IMR-90 (cell line): ENCODE data around the gene PRR36. TPM values are rescaled to one million over a fixed set of nuclear protein-coding genes. Genes with fewer than 3 reads are reported as not detected.

Source experiments
- ATAC-seq: fragments of 200-7000 bp; cut with Tn5 transposase; 2 replicates; pipeline ENCODE4 v1.9.1; 2020; ENCODE audit warnings: low read depth, mild to moderate bottlenecking, moderate library complexity
- BruUV-seq: library from RNA; stranded (reverse); fragments of 400-500 nt; replicated peaks from 2 replicates; lab custom pipeline; 2021; lab: Mats Ljungman, UMichigan
- CTCF ChIA-PET: fragments of 300-600 bp; formaldehyde crosslinking; extraction: SDS; loops from one replicate; lab custom pipeline; 2021; ENCODE audit warnings: antibody characterized with exemption; lab: Yijun Ruan, JAX
- POLR2A ChIA-PET: fragments of 300-600 bp; sonication (Branson Sonifier 250); formaldehyde crosslinking; loops from one replicate; lab custom pipeline; 2022; ENCODE audit warnings: antibody characterized with exemption; ENCODE audit not compliant: unreplicated experiment; lab: Charles Lee
- DNase-seq: peaks from one replicate; pipeline ENCODE4 v3.0.0; 2013
- H2AFZ ChIP-seq: replicated peaks from 2 replicates; pipeline ENCODE3; 2013; ENCODE audit warnings: low read length, mild to moderate bottlenecking; ENCODE audit not compliant: poor library complexity
- H2AK5ac ChIP-seq: 2 replicates; pipeline ENCODE4 v1.6.1; 2013; ENCODE audit warnings: low read depth, low read length, inconsistent platforms
- H2AK9ac ChIP-seq: replicated peaks from 2 replicates; pipeline ENCODE3; 2013; ENCODE audit warnings: mild to moderate bottlenecking, low read depth, low read length, moderate library complexity; ENCODE audit not compliant: poor library complexity
- H2BK120ac ChIP-seq: 2 replicates; pipeline ENCODE4 v1.6.1; 2013; ENCODE audit warnings: low read depth, low read length, inconsistent platforms
- H2BK15ac ChIP-seq: 3 replicates; pipeline ENCODE4 v1.6.1; 2013; ENCODE audit warnings: low read depth, low read length, inconsistent platforms
- H2BK20ac ChIP-seq: 2 replicates; pipeline ENCODE4 v1.6.1; 2013; ENCODE audit warnings: low read depth, mild to moderate bottlenecking, inconsistent platforms, low read length, moderate library complexity
- H2BK5ac ChIP-seq: 2 replicates; pipeline ENCODE4 v1.6.1; 2013; ENCODE audit warnings: mild to moderate bottlenecking, low read depth, low read length, inconsistent platforms; ENCODE audit not compliant: poor library complexity, severe bottlenecking
- H3K14ac ChIP-seq: replicated peaks from 2 replicates; pipeline ENCODE4 v1.6.1; 2013; ENCODE audit warnings: low read depth, low read length, inconsistent platforms
- H3K18ac ChIP-seq: 2 replicates; pipeline ENCODE4 v1.6.1; 2013; ENCODE audit warnings: low read depth, low read length, control low read depth
- H3K23ac ChIP-seq: 2 replicates; pipeline ENCODE4 v1.6.1; 2013; ENCODE audit warnings: low read depth, low read length, inconsistent platforms
- H3K27ac ChIP-seq: 2 replicates; pipeline ENCODE4 v1.5.1; 2013; ENCODE audit warnings: mild to moderate bottlenecking, control low read depth, low read length; ENCODE audit not compliant: insufficient read depth
- H3K27me3 ChIP-seq: 2 replicates; pipeline ENCODE4 v1.6.1; 2013; ENCODE audit warnings: low read length; ENCODE audit not compliant: control insufficient read depth, insufficient read depth
- H3K36me3 ChIP-seq: 2 replicates; pipeline ENCODE4 v1.6.1; 2013; ENCODE audit warnings: low read length, mixed read lengths; ENCODE audit not compliant: control insufficient read depth, insufficient read depth
- H3K4ac ChIP-seq: 2 replicates; pipeline ENCODE4 v1.6.1; 2013; ENCODE audit warnings: low read depth, low read length, inconsistent platforms
- H3K4me1 ChIP-seq: 2 replicates; pipeline ENCODE4 v1.6.1; 2013; ENCODE audit warnings: low read length, mixed read lengths; ENCODE audit not compliant: control insufficient read depth, insufficient read depth
- H3K4me2 ChIP-seq: 2 replicates; pipeline ENCODE4 v1.6.1; 2013; ENCODE audit warnings: low read depth, mild to moderate bottlenecking, control low read depth, low read length, moderate library complexity
- H3K4me3 ChIP-seq: 2 replicates; pipeline ENCODE4 v1.5.1; 2013; ENCODE audit warnings: low read depth, mild to moderate bottlenecking, control low read depth, low read length, moderate library complexity; ENCODE audit not compliant: insufficient read depth
- H3K56ac ChIP-seq: 2 replicates; pipeline ENCODE4 v1.6.1; 2013; ENCODE audit warnings: low read length, inconsistent platforms; ENCODE audit not compliant: insufficient read depth; ENCODE audit errors: extremely low read depth
- H3K79me1 ChIP-seq, 2 experiments: 2 replicates each; pipeline ENCODE4 v1.6.1; 2013; ENCODE audit warnings: low read length in 2 of 2, inconsistent platforms in 1 of 2, low read depth in 1 of 2
- H3K9ac ChIP-seq: 2 replicates; pipeline ENCODE4 v1.6.1; 2013; ENCODE audit warnings: low read depth, low read length, control low read depth
- H3K9me1 ChIP-seq: 2 replicates; pipeline ENCODE4 v1.6.1; 2013; ENCODE audit warnings: low read length, inconsistent platforms; ENCODE audit not compliant: insufficient read depth
- H3K9me3 ChIP-seq: 2 replicates; pipeline ENCODE4 v1.6.1; 2013; ENCODE audit warnings: low read length; ENCODE audit not compliant: control insufficient read depth, insufficient read depth
- H4K20me1 ChIP-seq: 2 replicates; pipeline ENCODE4 v1.6.1; 2013; ENCODE audit warnings: low read length, inconsistent platforms; ENCODE audit not compliant: insufficient read depth
- H4K5ac ChIP-seq: 2 replicates; pipeline ENCODE4 v1.6.1; 2013; ENCODE audit warnings: mild to moderate bottlenecking, low read depth, low read length, control low read depth
- H4K8ac ChIP-seq, 2 experiments: 2 replicates each; pipeline ENCODE4 v1.6.1; 2013; ENCODE audit warnings: low read depth in 2 of 2, low read length in 2 of 2, control low read depth in 1 of 2, inconsistent platforms in 1 of 2
- H4K91ac ChIP-seq: 2 replicates; pipeline ENCODE4 v1.6.1; 2013; ENCODE audit warnings: low read depth, low read length, inconsistent platforms; ENCODE audit not compliant: insufficient read depth
- BHLHE40 ChIP-seq: fragments of 150-350 bp; IDR thresholded peaks from 2 replicates; pipeline ENCODE4 v1.6.1; 2016; ENCODE audit warnings: mild to moderate bottlenecking, low read depth, low read length
- CEBPB ChIP-seq: IDR thresholded peaks from 2 replicates; pipeline ENCODE4 v1.6.1; 2012; ENCODE audit warnings: low read depth, low read length, improper control_type of control experiment
- CHD1 ChIP-seq: IDR thresholded peaks from 2 replicates; pipeline ENCODE4 v1.6.1; 2012; ENCODE audit warnings: low read depth, low read length, improper control_type of control experiment
- FOS ChIP-seq: fragments of 150-350 bp; IDR thresholded peaks from 2 replicates; pipeline ENCODE4 v1.6.1; 2016; ENCODE audit warnings: low read depth, low read length
- MAFK ChIP-seq: IDR thresholded peaks from 2 replicates; pipeline ENCODE4 v1.6.1; 2012; ENCODE audit warnings: low read depth, low read length, improper control_type of control experiment
- MAZ ChIP-seq: IDR thresholded peaks from 2 replicates; pipeline ENCODE4 v1.6.1; 2012; ENCODE audit warnings: low read depth, mild to moderate bottlenecking, low read length, improper control_type of control experiment, moderate library complexity, borderline replicate concordance
- NFE2L2 ChIP-seq: fragments of 150-350 bp; IDR thresholded peaks from 2 replicates; pipeline ENCODE4 v1.6.1; 2016; ENCODE audit warnings: low read depth, mild to moderate bottlenecking, low read length
- POLR2A ChIP-seq: IDR thresholded peaks from 2 replicates; pipeline ENCODE4 v1.6.1; 2012; ENCODE audit warnings: mild to moderate bottlenecking, low read depth, low read length
- RAD21 ChIP-seq: IDR thresholded peaks from 2 replicates; pipeline ENCODE4 v1.6.1; 2012; ENCODE audit warnings: low read length, improper control_type of control experiment
- RCOR1 ChIP-seq: IDR thresholded peaks from 2 replicates; pipeline ENCODE4 v1.6.1; 2012; ENCODE audit warnings: mild to moderate bottlenecking, low read length, improper control_type of control experiment; ENCODE audit not compliant: insufficient replicate concordance
- RFX5 ChIP-seq: IDR thresholded peaks from 2 replicates; pipeline ENCODE4 v1.8.0; 2012; ENCODE audit warnings: low read depth, mild to moderate bottlenecking, low read length, moderate library complexity
- SMC3 ChIP-seq: fragments of 150-350 bp; IDR thresholded peaks from 2 replicates; pipeline ENCODE4 v1.6.1; 2016; ENCODE audit warnings: low read depth, mild to moderate bottlenecking, antibody characterized with exemption, low read length, moderate library complexity
- WGBS, 2 experiments: methylation state at CpG; one replicate each; pipeline versions ENCODE4 v1.1.5 to v1.1.7; 2013; ENCODE audit warnings: missing lambda C conversion rate in 2 of 2; ENCODE audit not compliant: insufficient read length in 1 of 2; ENCODE audit errors: extremely low coverage in 2 of 2; 5-methylcytosine and 5-hydroxymethylcytosine counted together
- dilution Hi-C: fragments of 300-500 bp; cut with HindIII; formaldehyde crosslinking; loops from one replicate; pipeline ENCODE4 v1.14.3; 2018; ENCODE audit warnings: low sequenced_read_pairs; ENCODE audit not compliant: unreplicated experiment
- in situ Hi-C: fragments of 300-500 bp; cut with MboI; formaldehyde crosslinking; loops from 3 replicates; pipeline ENCODE4 v1.14.3; 2019; ENCODE audit warnings: low sequenced_read_pairs, inconsistent platforms, mixed read lengths
- intact Hi-C: fragments of 100-400 bp; cut with micrococcal nuclease; formaldehyde crosslinking; loops from 2 replicates; pipeline ENCODE4 v1.10.0; 2022
- polyA plus RNA-seq, 3 experiments: library from polyadenylated mRNA; depleted of rRNA; stranded (reverse); fragments of >200 nt; gene quantifications; 2 replicates each; pipeline ENCODE4 v1.2.3, GENCODE V29; 2012; ENCODE audit warnings: low replicate concordance in 1 of 3
- total RNA-seq: library from RNA; depleted of rRNA; stranded (reverse); fragments of >200 nt; gene quantifications from 2 replicates; pipeline ENCODE4 v1.2.3, GENCODE V29; 2012
- TF ChIP-seq, protein P1 (sequence below): fragments of 150-350 bp; IDR thresholded peaks from 2 replicates; pipeline ENCODE4 v1.6.1; 2016; ENCODE audit warnings: low read depth, mild to moderate bottlenecking, low read length, moderate library complexity, borderline replicate concordance
- TF ChIP-seq, protein P2 (sequence below): conservative IDR thresholded peaks from 2 replicates; pipeline ENCODE4 v1.5.1; 2012; ENCODE audit warnings: mild to moderate bottlenecking, low read depth, low read length, improper control_type of control experiment
- TF ChIP-seq, protein P3 (sequence below): fragments of 150-350 bp; IDR thresholded peaks from 2 replicates; pipeline ENCODE4 v1.6.1; 2017; ENCODE audit warnings: mild to moderate bottlenecking, antibody characterized with exemption, low read length, low read depth

PRR36 gene
- total and polyA plus RNA-seq, 2 of the 4 experiments (the other 2 are of a cell fraction): 0.02 TPM; not detected in 1

DNA sequence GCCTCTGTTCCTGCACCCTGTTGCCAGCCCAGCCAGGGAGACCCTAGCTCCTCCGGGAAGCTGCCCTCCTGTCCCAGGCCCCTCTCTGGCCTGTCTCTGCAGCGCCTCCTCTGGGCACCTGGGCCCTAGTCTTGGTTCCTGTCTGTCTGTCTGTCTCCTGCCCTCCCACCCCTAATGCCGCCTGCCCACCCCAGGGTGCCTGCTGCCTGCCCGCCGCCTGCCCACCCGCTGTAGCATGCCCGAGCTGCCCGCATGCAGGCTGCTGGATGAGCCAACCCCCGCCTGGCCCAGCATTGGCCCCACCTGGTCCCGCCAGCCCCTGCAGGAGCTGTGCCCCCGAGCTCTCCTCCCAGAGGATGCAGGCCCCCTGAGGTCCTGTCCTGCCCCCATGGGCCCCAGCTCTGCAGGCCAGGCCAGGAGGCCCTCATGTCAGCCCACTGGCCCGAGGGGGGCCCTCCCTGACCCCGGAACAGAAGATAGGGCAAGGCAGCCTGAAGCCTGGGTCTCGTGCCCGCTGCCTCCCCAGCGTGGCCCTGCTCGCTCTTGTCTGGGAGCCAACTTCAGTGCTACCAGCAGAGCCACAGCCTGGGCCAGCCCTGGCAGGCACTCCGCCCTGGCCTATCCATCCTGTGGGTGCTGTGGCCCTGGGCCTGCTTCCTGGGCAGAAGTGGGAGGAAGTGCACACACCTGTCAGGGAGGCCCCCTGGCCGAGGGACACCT, 34.7 kb upstream of the PRR36 start:
- CTCF ChIA-PET: no interaction called here
- Histone ChIP-seq H3K14ac (no peak overlapping the region), H3K27me3 (no peaks in the 10 kb centered on the region), H3K4me3 (no peak overlapping the region), H3K9me3 (no peaks in the 10 kb centered on the region), H2BK20ac (no peak overlapping the region), H3K36me3 (peaks cover 34% of the 10 kb centered on the region), H3K4me2 (no peak overlapping the region), H3K56ac (no peak overlapping the region), H3K4me1 (peaks cover 6% of the 10 kb centered on the region), H2AFZ (no peak overlapping the region), H4K5ac (no peak overlapping the region), H3K18ac (no peak overlapping the region), H3K23ac (no peak overlapping the region), H2BK5ac (no peak overlapping the region), H4K8ac (no peak overlapping the region), H3K27ac (no peak overlapping the region), H3K79me1 (peaks cover 9 to 38% of the 10 kb centered on the region in 2 experiments; a peak in 3 of 4 replicates), H3K9ac (no peak overlapping the region), H4K91ac (no peak overlapping the region), H4K20me1 (peaks cover 50% of the 10 kb centered on the region), H3K4ac (no peak overlapping the region), H2BK120ac (no peak overlapping the region), H2BK15ac (no peak overlapping the region), H3K9me1 (peaks cover 4% of the 10 kb centered on the region; the same call in 1 of the 2 replicates), H2AK9ac (no peak overlapping the region), H2AK5ac (no peak overlapping the region)
- intact Hi-C loops (no loop called here), in situ Hi-C loops (no loop called here), dilution Hi-C loops (no loop called here)
- 96% methylated on average over 7 of the region's 19 CpGs; no CpG with 5 or more reads in 1 of the 2 experiments for WGBS, 2 experiments
- POLR2A ChIA-PET: interaction anchor here (1.2 kb wide), 1 partner anchor 11 kb away, joined by 4 read pairs; the partner anchor contains the start of gene SNAPC2
- BruUV-seq: no TSS peak
- no peak for DNase-seq
- no peak for ATAC-seq
- no peak for TF ChIP-seq RAD21
- TF ChIP-seq RFX5: no peak
- no peak for TF ChIP-seq FOS
- TF ChIP-seq BHLHE40: no peak
- TF ChIP-seq, protein P1, sequence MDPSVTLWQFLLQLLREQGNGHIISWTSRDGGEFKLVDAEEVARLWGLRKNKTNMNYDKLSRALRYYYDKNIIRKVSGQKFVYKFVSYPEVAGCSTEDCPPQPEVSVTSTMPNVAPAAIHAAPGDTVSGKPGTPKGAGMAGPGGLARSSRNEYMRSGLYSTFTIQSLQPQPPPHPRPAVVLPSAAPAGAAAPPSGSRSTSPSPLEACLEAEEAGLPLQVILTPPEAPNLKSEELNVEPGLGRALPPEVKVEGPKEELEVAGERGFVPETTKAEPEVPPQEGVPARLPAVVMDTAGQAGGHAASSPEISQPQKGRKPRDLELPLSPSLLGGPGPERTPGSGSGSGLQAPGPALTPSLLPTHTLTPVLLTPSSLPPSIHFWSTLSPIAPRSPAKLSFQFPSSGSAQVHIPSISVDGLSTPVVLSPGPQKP: no peak
- TF ChIP-seq MAFK: no peak
- TF ChIP-seq RCOR1: no peak
- TF ChIP-seq SMC3: no peak
- TF ChIP-seq CEBPB: no peak
- no peak for TF ChIP-seq MAZ
- TF ChIP-seq NFE2L2: no peak
- TF ChIP-seq, protein P2, sequence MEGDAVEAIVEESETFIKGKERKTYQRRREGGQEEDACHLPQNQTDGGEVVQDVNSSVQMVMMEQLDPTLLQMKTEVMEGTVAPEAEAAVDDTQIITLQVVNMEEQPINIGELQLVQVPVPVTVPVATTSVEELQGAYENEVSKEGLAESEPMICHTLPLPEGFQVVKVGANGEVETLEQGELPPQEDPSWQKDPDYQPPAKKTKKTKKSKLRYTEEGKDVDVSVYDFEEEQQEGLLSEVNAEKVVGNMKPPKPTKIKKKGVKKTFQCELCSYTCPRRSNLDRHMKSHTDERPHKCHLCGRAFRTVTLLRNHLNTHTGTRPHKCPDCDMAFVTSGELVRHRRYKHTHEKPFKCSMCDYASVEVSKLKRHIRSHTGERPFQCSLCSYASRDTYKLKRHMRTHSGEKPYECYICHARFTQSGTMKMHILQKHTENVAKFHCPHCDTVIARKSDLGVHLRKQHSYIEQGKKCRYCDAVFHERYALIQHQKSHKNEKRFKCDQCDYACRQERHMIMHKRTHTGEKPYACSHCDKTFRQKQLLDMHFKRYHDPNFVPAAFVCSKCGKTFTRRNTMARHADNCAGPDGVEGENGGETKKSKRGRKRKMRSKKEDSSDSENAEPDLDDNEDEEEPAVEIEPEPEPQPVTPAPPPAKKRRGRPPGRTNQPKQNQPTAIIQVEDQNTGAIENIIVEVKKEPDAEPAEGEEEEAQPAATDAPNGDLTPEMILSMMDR: no peak
- no peak for TF ChIP-seq POLR2A
- TF ChIP-seq CHD1: no peak
- TF ChIP-seq, protein P3, sequence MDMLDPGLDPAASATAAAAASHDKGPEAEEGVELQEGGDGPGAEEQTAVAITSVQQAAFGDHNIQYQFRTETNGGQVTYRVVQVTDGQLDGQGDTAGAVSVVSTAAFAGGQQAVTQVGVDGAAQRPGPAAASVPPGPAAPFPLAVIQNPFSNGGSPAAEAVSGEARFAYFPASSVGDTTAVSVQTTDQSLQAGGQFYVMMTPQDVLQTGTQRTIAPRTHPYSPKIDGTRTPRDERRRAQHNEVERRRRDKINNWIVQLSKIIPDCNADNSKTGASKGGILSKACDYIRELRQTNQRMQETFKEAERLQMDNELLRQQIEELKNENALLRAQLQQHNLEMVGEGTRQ: no peak
